H1 (cell line): Measurements from ENCODE around the gene ZSWIM7. TPM values are rescaled to one million over a fixed set of nuclear protein-coding genes. Genes with fewer than 3 reads are reported as not detected.

Experiments
- CTCF ChIA-PET: fragments of 300-600 bp; sonication (Branson Sonifier 250); formaldehyde crosslinking; loops from one replicate; lab custom pipeline; 2021; ENCODE audit not compliant: partially characterized antibody; lab: Charles Lee
- POLR2A ChIA-PET: fragments of 300-600 bp; sonication (Branson Sonifier 250); formaldehyde crosslinking; loops from one replicate; lab custom pipeline; 2021; ENCODE audit warnings: inconsistent platforms; ENCODE audit not compliant: partially characterized antibody; lab: Charles Lee
- DNase-seq, 2 experiments: peaks; one replicate each; pipeline versions ENCODE4 v3.0.0 to v3.0.0-alpha.2; 2010 to 2022; ENCODE audit warnings: low spot score in 2 of 2, low read depth in 1 of 2, mixed read lengths in 1 of 2
- FAIRE-seq: peaks from 2 replicates; lab custom pipeline; 2011; peaks lifted over from hg19 to GRCh38; lab: Jason Lieb, UNC
- H2AFZ ChIP-seq: 2 replicates; pipeline ENCODE4 v1.8.1; 2012; ENCODE audit warnings: low read length, inconsistent platforms
- H2AK5ac ChIP-seq: 2 replicates; pipeline ENCODE4 v1.6.1; 2013; ENCODE audit warnings: low read depth, low read length
- H2BK120ac ChIP-seq: replicated peaks from 2 replicates; pipeline ENCODE3; 2013; ENCODE audit warnings: low read depth, low read length, inconsistent platforms
- H2BK12ac ChIP-seq: 2 replicates; pipeline ENCODE4 v1.6.1; 2013; ENCODE audit warnings: low read depth, low read length
- H2BK15ac ChIP-seq: 2 replicates; pipeline ENCODE4 v1.6.1; 2013; ENCODE audit warnings: low read length
- H2BK20ac ChIP-seq: 2 replicates; pipeline ENCODE4 v1.6.1; 2013; ENCODE audit warnings: low read length
- H2BK5ac ChIP-seq: 2 replicates; pipeline ENCODE4 v1.6.1; 2013; ENCODE audit warnings: low read depth, low read length
- H3K14ac ChIP-seq: 2 replicates; pipeline ENCODE4 v1.6.1; 2013; ENCODE audit warnings: inconsistent platforms; ENCODE audit not compliant: insufficient read length
- H3K18ac ChIP-seq: 2 replicates; pipeline ENCODE4 v1.6.1; 2013; ENCODE audit warnings: low read length; ENCODE audit errors: extremely low read depth
- H3K23ac ChIP-seq: 2 replicates; pipeline ENCODE4 v1.6.1; 2013; ENCODE audit warnings: inconsistent platforms; ENCODE audit not compliant: insufficient read length
- H3K23me2 ChIP-seq: 2 replicates; pipeline ENCODE4 v1.6.1; 2013; ENCODE audit warnings: low read depth, low read length
- H3K27ac ChIP-seq: 2 replicates; pipeline ENCODE4 v1.6.1; 2011; ENCODE audit warnings: low read depth, low read length, inconsistent platforms
- H3K27me3 ChIP-seq, 4 experiments: replicated peaks in 1 of 4; 1 replicate in 1 of 4; 2 replicates in 3 of 4; pipeline versions ENCODE4 v1.6.1 to v1.8.1; 2011 to 2013; ENCODE audit warnings: low read length in 3 of 4, mild to moderate bottlenecking in 3 of 4, inconsistent platforms in 2 of 4, mixed read lengths in 2 of 4, moderate library complexity in 1 of 4; ENCODE audit not compliant: control insufficient read depth in 3 of 4, insufficient read depth in 3 of 4; ENCODE audit errors: extremely low read depth in 1 of 4
- H3K36me3 ChIP-seq, 4 experiments: 2 replicates each; pipeline versions ENCODE4 v1.6.1 to v1.8.1; 2011 to 2013; ENCODE audit warnings: mild to moderate bottlenecking in 4 of 4, low read length in 3 of 4, moderate library complexity in 2 of 4, control low read depth in 1 of 4, inconsistent platforms in 1 of 4; ENCODE audit not compliant: insufficient read depth in 4 of 4, control insufficient read depth in 2 of 4
- H3K4ac ChIP-seq: replicated peaks from 2 replicates; pipeline ENCODE3; 2013; ENCODE audit warnings: low read length, low read depth, mixed read lengths, inconsistent platforms; ENCODE audit not compliant: insufficient read length
- H3K4me1 ChIP-seq, 4 experiments: replicated peaks in 1 of 4; 1 replicate in 1 of 4; 2 replicates in 3 of 4; pipeline versions ENCODE4 v1.6.1 to v1.8.1; 2011 to 2013; ENCODE audit warnings: low read length in 3 of 4, inconsistent platforms in 2 of 4, mixed read lengths in 1 of 4; ENCODE audit not compliant: insufficient read depth in 4 of 4, control insufficient read depth in 3 of 4
- H3K4me2 ChIP-seq, 2 experiments: 2 replicates each; pipeline versions ENCODE4 v1.6.1 to v1.8.1; 2011 to 2013; ENCODE audit warnings: low read depth in 2 of 2, low read length in 2 of 2, control low read depth in 1 of 2, inconsistent platforms in 1 of 2, mild to moderate bottlenecking in 1 of 2; ENCODE audit not compliant: insufficient read depth in 1 of 2
- H3K4me3 ChIP-seq, 4 experiments: fragments of 200-600, 300-600 bp in 1 of 4; sonication (generic), shearing (Covaris generic), sonication (Bioruptor Twin) in 1 of 4; 2 replicates each; pipeline versions ENCODE4 v1.5.1 to v1.8.1; 2011 to 2016; ENCODE audit warnings: low read length in 4 of 4, low read depth in 3 of 4, control low read depth in 2 of 4, inconsistent platforms in 2 of 4, mild to moderate bottlenecking in 2 of 4, mixed read lengths in 1 of 4, moderate library complexity in 1 of 4; ENCODE audit not compliant: insufficient read depth in 2 of 4; ENCODE audit errors: extremely low read depth in 1 of 4
- H3K56ac ChIP-seq: replicated peaks from 2 replicates; pipeline ENCODE3; 2013; ENCODE audit warnings: low read depth, mild to moderate bottlenecking, mixed read lengths, low read length, inconsistent platforms; ENCODE audit not compliant: insufficient read length
- H3K79me1 ChIP-seq: 2 replicates; pipeline ENCODE4 v1.6.1; 2013; ENCODE audit warnings: low read depth, low read length, control low read depth
- H3K79me2 ChIP-seq, 2 experiments: 2 replicates each; pipeline versions ENCODE4 v1.6.1 to v1.8.1; 2012 to 2013; ENCODE audit warnings: low read length in 2 of 2, mild to moderate bottlenecking in 2 of 2, inconsistent platforms in 1 of 2; ENCODE audit not compliant: insufficient read depth in 2 of 2, control insufficient read depth in 1 of 2
- H3K9ac ChIP-seq, 4 experiments: replicated peaks in 1 of 4; 1 replicate in 1 of 4; 2 replicates in 3 of 4; pipeline versions ENCODE4 v1.6.1 to v1.8.1; 2011 to 2013; ENCODE audit warnings: low read depth in 3 of 4, low read length in 3 of 4, control low read depth in 2 of 4, mild to moderate bottlenecking in 2 of 4, moderate library complexity in 2 of 4, inconsistent platforms in 1 of 4; ENCODE audit errors: extremely low read depth in 1 of 4
- H3K9me3 ChIP-seq, 2 experiments: 2 replicates each; pipeline versions ENCODE4 v1.6.1 to v1.8.1; 2012 to 2013; ENCODE audit warnings: mild to moderate bottlenecking in 2 of 2, moderate library complexity in 2 of 2, control low read depth in 1 of 2, inconsistent platforms in 1 of 2, low read depth in 1 of 2, low read length in 1 of 2, mixed read lengths in 1 of 2; ENCODE audit not compliant: insufficient read depth in 2 of 2
- H4K20me1 ChIP-seq, 2 experiments: replicated peaks in 1 of 2; 2 replicates each; pipeline versions ENCODE3 to v1.8.1; 2011 to 2013; ENCODE audit warnings: inconsistent platforms in 2 of 2, low read length in 2 of 2, mild to moderate bottlenecking in 1 of 2; ENCODE audit not compliant: insufficient read depth in 2 of 2, control insufficient read depth in 1 of 2
- H4K5ac ChIP-seq: 2 replicates; pipeline ENCODE4 v1.6.1; 2013; ENCODE audit warnings: low read length, low read depth, mixed read lengths, inconsistent platforms; ENCODE audit not compliant: insufficient read length
- H4K8ac ChIP-seq: 2 replicates; pipeline ENCODE4 v1.8.0; 2013; ENCODE audit warnings: mild to moderate bottlenecking, moderate library complexity, low read length, inconsistent platforms; ENCODE audit not compliant: insufficient read depth; ENCODE audit errors: extremely low read depth
- H4K91ac ChIP-seq: replicated peaks from 2 replicates; pipeline ENCODE3; 2013; ENCODE audit warnings: low read length, mixed read lengths, inconsistent platforms; ENCODE audit not compliant: insufficient read length
- ASH2L ChIP-seq: fragments of 200-600, 300-600 bp; sonication (generic); IDR thresholded peaks from one replicate; pipeline ENCODE4 v1.7.1; 2017; ENCODE audit warnings: low read length
- BRCA1 ChIP-seq: IDR thresholded peaks from 2 replicates; pipeline ENCODE4 v1.6.1; 2012; ENCODE audit warnings: low read depth, low read length, improper control_type of control experiment
- CTBP2 ChIP-seq: IDR thresholded peaks from 2 replicates; pipeline ENCODE4 v1.7.0; 2011; ENCODE audit warnings: borderline replicate concordance, mild to moderate bottlenecking, moderate library complexity, mixed read lengths, low read length; ENCODE audit not compliant: insufficient read depth, insufficient read length
- KDM1A ChIP-seq: fragments of 200-600, 300-600 bp; sonication (generic); IDR thresholded peaks from 2 replicates; pipeline ENCODE4 v1.7.1; 2016; ENCODE audit warnings: mild to moderate bottlenecking, low read length, borderline replicate concordance
- MAFK ChIP-seq: IDR thresholded peaks from 2 replicates; pipeline ENCODE4 v1.6.1; 2012; ENCODE audit warnings: low read depth, mild to moderate bottlenecking, improper control_type of control experiment, low read length
- MAX ChIP-seq: IDR thresholded peaks from 2 replicates; pipeline ENCODE4 v1.6.1; 2012; ENCODE audit warnings: inconsistent platforms
- PHF8 ChIP-seq: fragments of 200-600 bp; sonication (generic); conservative IDR thresholded peaks from 2 replicates; pipeline ENCODE4 v1.7.1; 2012; ENCODE audit warnings: low read depth, mild to moderate bottlenecking, inconsistent platforms, low read length, moderate library complexity
- TCF12 ChIP-seq: IDR thresholded peaks from 2 replicates; pipeline ENCODE4 v1.6.1; 2011; ENCODE audit warnings: low read depth, mild to moderate bottlenecking, low read length
- USF2 ChIP-seq: IDR thresholded peaks from 2 replicates; pipeline ENCODE4 v1.6.1; 2011; ENCODE audit warnings: low read length, improper control_type of control experiment
- WGBS, 2 experiments: shearing (Covaris generic) in 1 of 2; methylation state at CpG; one replicate each; pipeline versions ENCODE4 v1.1.6 to v1.1.7; 2013 to 2015; ENCODE audit warnings: low lambda C conversion rate in 2 of 2, mixed read lengths in 2 of 2, inconsistent platforms in 1 of 2, low coverage in 1 of 2, missing lambda C conversion rate in 1 of 2; ENCODE audit not compliant: insufficient replicate concordance in 2 of 2, insufficient coverage in 1 of 2, insufficient read length in 1 of 2; ENCODE audit errors: extremely low coverage in 1 of 2, missing lambda C conversion rate in 1 of 2; 5-methylcytosine and 5-hydroxymethylcytosine counted together
- polyA plus RNA-seq, 7 experiments: library from polyadenylated mRNA; depleted of rRNA in 3 of 7; stranded (reverse) in 5 of 7; unstranded in 2 of 7; fragments of >200 nt in 5 of 7; fragments of 200-250 nt in 2 of 7; gene quantifications; 1 replicate in 5 of 7; 2 replicates in 1 of 7; 4 replicates in 1 of 7; pipeline versions ENCODE4 v1.2.1 to v1.2.3, GENCODE V29; 2011 to 2013; ENCODE audit warnings: missing spikeins in 2 of 7, mixed read lengths in 2 of 7
- total RNA-seq: library from RNA; stranded (reverse); fragmentation: NEBNext Ultra II Directional; extraction: Animal tissue kit (Norgen Biotek cat#: 25700); gene quantifications from 2 replicates; pipeline ENCODE4 v1.2.1, GENCODE V29; 2021

ZSWIM7 gene
- total and polyA plus RNA-seq, 2 of the 8 experiments (the other 6 are each of a cell fraction or from before 2014, with no cell fraction given) = 39.3 to 57.7 TPM

GRCh38 chr17:16019347-16019746 is 19.8 kb upstream of the ZSWIM7 start:
- no peak overlapping the region for H3K23ac ChIP-seq
- no peak for FAIRE-seq
- 86% methylated on average over 1 of the region's 1 CpG; no CpG with 5 or more reads in 1 of the 2 experiments for WGBS, 2 experiments
- no peaks in the 10 kb centered on the region for H3K23me2 ChIP-seq
- H3K18ac ChIP-seq = no peak overlapping the region
- no peak overlapping the region for H3K4me3 ChIP-seq
- H2BK120ac ChIP-seq = no peak overlapping the region
- H3K4me1 ChIP-seq = no peaks in the 10 kb centered on the region
- peaks cover 0 to 21% of the 10 kb centered on the region in 2 experiments; a peak in 2 of 4 replicates for H3K79me2 ChIP-seq
- H3K9me3 ChIP-seq = no peaks in the 10 kb centered on the region
- no peaks in the 10 kb centered on the region; the same call in 1 of the 2 replicates for H3K79me1 ChIP-seq
- H2AK5ac ChIP-seq = no peak overlapping the region
- H3K14ac ChIP-seq = no peak overlapping the region
- H4K8ac ChIP-seq = no peak overlapping the region
- no peak overlapping the region for H2BK20ac ChIP-seq
- no peak overlapping the region for H3K56ac ChIP-seq
- H2BK12ac ChIP-seq = no peak overlapping the region
- no peak overlapping the region for H3K27ac ChIP-seq
- H2BK15ac ChIP-seq = no peak overlapping the region
- POLR2A ChIA-PET = interaction anchor here (1.0 kb wide), 1 partner anchor 10 kb away, joined by 5 read pairs; no protein-coding TSS in a partner anchor
- no peak overlapping the region for H3K4me2 ChIP-seq
- H4K91ac ChIP-seq = no peak overlapping the region
- H4K20me1 ChIP-seq = peaks cover 4 to 9% of the 10 kb centered on the region in 2 experiments
- H2AFZ ChIP-seq = no peak overlapping the region
- TF ChIP-seq USF2 = no peak
- no peak for TF ChIP-seq KDM1A
- TF ChIP-seq MAX = no peak
- no peak for TF ChIP-seq TCF12
- no peak for TF ChIP-seq CTBP2
- no peak for TF ChIP-seq ASH2L
- no peak for TF ChIP-seq PHF8
- no peak for TF ChIP-seq BRCA1
- TF ChIP-seq MAFK = no peak
- H3K36me3 ChIP-seq = peaks cover 0 to 37% (median 7%) of the 10 kb centered on the region in 4 experiments; a peak in 5 of 8 replicates
- no peak overlapping the region for H3K4ac ChIP-seq
- H4K5ac ChIP-seq = no peak overlapping the region
- no peak overlapping the region for H2BK5ac ChIP-seq
- H3K27me3 ChIP-seq = no peaks in the 10 kb centered on the region
- CTCF ChIA-PET = no interaction called here
- no peak overlapping the region for H3K9ac ChIP-seq
- DNase-seq = no peak
